ENCODE data around the gene DEDD.

DNA sequence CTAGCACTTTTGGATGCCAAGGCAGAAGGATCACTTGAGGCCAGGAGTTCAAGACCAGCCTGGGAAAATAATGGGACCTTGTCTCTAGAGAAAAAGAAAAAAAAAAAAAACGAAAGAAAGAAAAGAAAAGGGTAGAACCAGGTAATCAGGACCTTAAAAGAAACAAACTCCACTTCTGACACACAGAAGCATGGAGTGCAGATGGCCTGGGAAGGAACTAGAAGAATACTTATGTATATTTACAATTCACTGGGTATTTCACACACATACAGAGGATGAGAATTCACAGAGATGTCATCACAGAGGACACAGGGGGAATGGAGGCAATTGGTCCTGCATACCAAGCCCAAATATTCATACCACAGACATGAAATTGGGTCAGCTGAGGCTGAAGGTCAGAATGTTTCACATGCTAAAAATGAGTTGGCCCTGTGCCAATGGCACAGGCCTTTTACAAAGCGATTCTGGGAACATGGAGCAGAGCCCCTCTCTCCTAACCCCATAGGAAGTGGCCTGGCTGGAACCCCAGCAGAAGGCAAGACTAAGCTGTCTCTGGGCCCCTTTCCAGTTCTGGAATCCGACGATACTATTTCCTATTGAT, 40.4 kb upstream of the DEDD start:
- TF ChIP-seq, protein P1, sequence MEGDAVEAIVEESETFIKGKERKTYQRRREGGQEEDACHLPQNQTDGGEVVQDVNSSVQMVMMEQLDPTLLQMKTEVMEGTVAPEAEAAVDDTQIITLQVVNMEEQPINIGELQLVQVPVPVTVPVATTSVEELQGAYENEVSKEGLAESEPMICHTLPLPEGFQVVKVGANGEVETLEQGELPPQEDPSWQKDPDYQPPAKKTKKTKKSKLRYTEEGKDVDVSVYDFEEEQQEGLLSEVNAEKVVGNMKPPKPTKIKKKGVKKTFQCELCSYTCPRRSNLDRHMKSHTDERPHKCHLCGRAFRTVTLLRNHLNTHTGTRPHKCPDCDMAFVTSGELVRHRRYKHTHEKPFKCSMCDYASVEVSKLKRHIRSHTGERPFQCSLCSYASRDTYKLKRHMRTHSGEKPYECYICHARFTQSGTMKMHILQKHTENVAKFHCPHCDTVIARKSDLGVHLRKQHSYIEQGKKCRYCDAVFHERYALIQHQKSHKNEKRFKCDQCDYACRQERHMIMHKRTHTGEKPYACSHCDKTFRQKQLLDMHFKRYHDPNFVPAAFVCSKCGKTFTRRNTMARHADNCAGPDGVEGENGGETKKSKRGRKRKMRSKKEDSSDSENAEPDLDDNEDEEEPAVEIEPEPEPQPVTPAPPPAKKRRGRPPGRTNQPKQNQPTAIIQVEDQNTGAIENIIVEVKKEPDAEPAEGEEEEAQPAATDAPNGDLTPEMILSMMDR (IDR thresholded peaks at IDR 0.05): no peak
- TF ChIP-seq EP300 (IDR thresholded peaks at IDR 0.05) (peak in 1 of 2 donors; percentile 67), POLR2A (IDR thresholded peaks at IDR 0.05) (no peak)
